ENCODE data around the gene SPTLC1. TPM values are rescaled to one million over a fixed set of nuclear protein-coding genes. Genes with fewer than 3 reads are reported as not detected.
"Not testable (repeated sequence)": the region's sequence is repeated elsewhere in the genome, so short reads cannot be mapped to it uniquely, and the experiment has no call there.

SPTLC1 gene
- total RNA-seq, 4 donors from 2014 or later, result 105 to 115 (median 109) TPM

DNA sequence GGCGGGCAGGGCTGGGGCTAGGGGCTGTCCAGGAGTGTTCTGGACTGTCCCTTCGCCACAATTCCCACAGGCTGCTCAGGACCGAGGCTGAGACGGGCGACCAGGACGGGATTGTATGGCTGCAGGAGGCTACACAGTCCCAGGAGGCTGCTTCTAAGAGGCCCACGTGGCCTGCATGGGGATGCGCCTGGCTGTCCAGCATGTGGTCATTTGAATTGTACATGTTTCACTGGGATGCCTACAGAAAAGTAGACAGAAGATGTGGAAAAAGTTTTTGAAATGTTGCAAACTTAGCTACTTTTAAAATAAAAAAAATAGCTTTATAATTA, 32.6 kb upstream of the SPTLC1 start:
- WGBS, result 82% methylated on average over 8 of the region's 8 CpGs
- Histone ChIP-seq H3K4me1 (peaks cover 32% of the 10 kb centered on the region), H3K27ac (peak overlapping the region; percentile 28), H3K36me3 (no peaks in the 10 kb centered on the region), H3K9me3 (no peaks in the 10 kb centered on the region), H3K27me3 (no peaks in the 10 kb centered on the region), H3K4me3 (no peak overlapping the region)
- no peak for DNase-seq (ENCODE audit: low spot score in 2 of 2)
- TF ChIP-seq, protein P1, sequence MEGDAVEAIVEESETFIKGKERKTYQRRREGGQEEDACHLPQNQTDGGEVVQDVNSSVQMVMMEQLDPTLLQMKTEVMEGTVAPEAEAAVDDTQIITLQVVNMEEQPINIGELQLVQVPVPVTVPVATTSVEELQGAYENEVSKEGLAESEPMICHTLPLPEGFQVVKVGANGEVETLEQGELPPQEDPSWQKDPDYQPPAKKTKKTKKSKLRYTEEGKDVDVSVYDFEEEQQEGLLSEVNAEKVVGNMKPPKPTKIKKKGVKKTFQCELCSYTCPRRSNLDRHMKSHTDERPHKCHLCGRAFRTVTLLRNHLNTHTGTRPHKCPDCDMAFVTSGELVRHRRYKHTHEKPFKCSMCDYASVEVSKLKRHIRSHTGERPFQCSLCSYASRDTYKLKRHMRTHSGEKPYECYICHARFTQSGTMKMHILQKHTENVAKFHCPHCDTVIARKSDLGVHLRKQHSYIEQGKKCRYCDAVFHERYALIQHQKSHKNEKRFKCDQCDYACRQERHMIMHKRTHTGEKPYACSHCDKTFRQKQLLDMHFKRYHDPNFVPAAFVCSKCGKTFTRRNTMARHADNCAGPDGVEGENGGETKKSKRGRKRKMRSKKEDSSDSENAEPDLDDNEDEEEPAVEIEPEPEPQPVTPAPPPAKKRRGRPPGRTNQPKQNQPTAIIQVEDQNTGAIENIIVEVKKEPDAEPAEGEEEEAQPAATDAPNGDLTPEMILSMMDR (IDR thresholded peaks at IDR 0.05), result no peak
- TF ChIP-seq EP300 (IDR thresholded peaks at IDR 0.05) (no peak), POLR2A (IDR thresholded peaks at IDR 0.05) (no peak)

DNA sequence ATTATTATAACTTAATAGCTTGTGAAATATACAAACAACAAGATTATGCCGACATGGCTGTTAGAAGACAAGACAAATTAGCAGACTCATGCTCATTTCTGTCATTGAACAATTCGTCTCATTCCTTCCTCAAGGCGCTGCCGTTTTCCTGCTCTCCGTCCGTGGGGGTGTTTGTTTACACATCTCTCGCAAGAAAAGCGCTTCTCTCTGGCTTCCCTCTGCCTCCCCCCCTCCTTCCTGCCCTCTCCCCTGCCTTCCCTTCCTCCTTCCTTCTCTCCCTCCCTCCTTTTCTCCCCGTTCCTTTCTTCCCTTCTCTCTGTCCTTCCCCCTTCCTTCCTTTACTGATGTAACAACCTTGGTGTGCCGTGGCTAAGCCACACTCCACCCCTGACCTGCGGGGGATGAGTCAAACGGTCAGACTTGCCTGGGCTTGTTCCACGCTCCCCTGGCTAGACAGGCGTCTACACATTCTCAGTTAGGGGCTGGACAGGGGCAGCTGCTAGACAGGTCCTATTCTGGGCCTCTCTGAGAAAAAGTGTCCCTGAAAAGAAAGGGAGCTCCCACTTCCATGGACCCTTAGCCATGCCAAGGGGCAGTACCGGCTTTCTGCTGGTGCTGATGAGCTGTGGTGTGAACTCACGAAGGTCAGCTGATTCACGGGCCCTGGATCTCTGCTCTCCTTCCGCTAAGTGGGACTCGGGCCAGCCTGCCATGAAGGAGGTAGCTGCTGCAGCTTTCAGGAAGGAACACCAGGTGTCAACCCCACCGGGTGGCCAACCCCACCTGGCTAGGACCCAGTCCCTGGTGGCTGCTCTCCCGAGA, 32.0 kb upstream of the SPTLC1 start:
- peak overlapping the region; percentile 31 for H3K4me3 ChIP-seq

DNA sequence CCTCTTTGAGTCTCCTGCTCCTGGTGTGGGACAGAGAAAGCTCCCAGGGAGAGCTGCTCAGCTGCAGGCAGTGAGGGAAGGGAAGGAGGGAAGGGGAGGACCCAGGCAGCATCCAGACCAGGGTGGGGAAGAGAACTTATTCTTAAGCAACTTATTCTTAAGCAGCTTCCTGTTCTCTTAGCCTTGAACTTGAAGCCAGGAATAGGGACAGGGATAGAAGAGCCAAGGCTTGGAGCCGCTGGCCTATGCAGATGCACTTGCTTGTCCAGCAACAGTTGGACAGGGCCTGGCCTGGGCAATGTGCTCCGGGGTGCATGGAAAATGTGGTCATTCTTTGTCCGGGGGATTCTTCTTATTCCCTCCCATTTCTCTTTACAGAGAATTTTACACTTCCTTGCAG, 31.4 kb upstream of the SPTLC1 start:
- Histone ChIP-seq H3K27ac (peak overlapping the region; percentile 15), H3K4me3 (peak overlapping the region; percentile 31), H3K9me3 (no peaks in the 10 kb centered on the region), H3K27me3 (peaks cover under 1% of the 10 kb centered on the region), H3K4me1 (peaks cover 22% of the 10 kb centered on the region), H3K36me3 (no peaks in the 10 kb centered on the region)
- WGBS, result 24% methylated on average over 3 of the region's 3 CpGs
- DNase-seq (ENCODE audit: low spot score in 2 of 2), result no peak
- TF ChIP-seq EP300 (IDR thresholded peaks at IDR 0.05) (no peak), POLR2A (IDR thresholded peaks at IDR 0.05) (no peak), POLR2AphosphoS5 (IDR thresholded peaks at IDR 0.05) (no peak)
- TF ChIP-seq, protein P1 (IDR thresholded peaks at IDR 0.05), result no peak

More for the DNA sequence above, 32.0 kb upstream of the SPTLC1 start:
- no peaks in the 10 kb centered on the region for H3K9me3 ChIP-seq
- TF ChIP-seq POLR2A (IDR thresholded peaks at IDR 0.05) (no peak), POLR2AphosphoS5 (IDR thresholded peaks at IDR 0.05) (no peak), EP300 (IDR thresholded peaks at IDR 0.05) (no peak)
- TF ChIP-seq, protein P1 (IDR thresholded peaks at IDR 0.05), result no peak
- no peak for DNase-seq (ENCODE audit: low spot score in 2 of 2)
- no peaks in the 10 kb centered on the region for H3K27me3 ChIP-seq
- peaks cover 27% of the 10 kb centered on the region for H3K4me1 ChIP-seq
- no peaks in the 10 kb centered on the region for H3K36me3 ChIP-seq
- 13% methylated on average over 16 of the region's 21 CpGs for WGBS
- peak overlapping the region; percentile 28 for H3K27ac ChIP-seq

DNA sequence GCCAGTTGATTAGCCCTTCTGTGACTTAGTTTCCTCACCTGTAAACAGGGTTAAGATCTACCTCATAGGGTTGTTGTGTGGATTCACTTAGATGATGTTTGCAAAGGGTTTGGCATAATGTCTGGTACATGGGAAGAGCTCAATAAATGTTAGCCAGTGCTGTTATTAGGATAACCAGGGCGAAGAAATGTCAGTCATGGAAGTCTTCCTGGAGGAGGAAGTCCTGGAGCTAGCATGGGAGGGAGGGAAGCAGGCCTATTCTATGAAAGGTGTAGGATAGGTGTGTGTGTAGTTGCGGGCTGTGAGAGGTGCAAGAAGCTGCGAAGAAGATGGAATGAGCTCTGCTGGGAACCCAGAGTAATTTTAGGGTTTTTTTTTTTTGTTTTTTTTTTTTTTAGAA, 30.6 kb upstream of the SPTLC1 start:
- not testable (repeated sequence) for DNase-seq (ENCODE audit: low spot score in 2 of 2); H3K27ac ChIP-seq; H3K27me3 ChIP-seq; H3K36me3 ChIP-seq; H3K9me3 ChIP-seq; H3K4me3 ChIP-seq
- H3K4me1 ChIP-seq, result peaks cover 27% of the 10 kb centered on the region
- 92% methylated on average over 3 of the region's 3 CpGs for WGBS

DNA sequence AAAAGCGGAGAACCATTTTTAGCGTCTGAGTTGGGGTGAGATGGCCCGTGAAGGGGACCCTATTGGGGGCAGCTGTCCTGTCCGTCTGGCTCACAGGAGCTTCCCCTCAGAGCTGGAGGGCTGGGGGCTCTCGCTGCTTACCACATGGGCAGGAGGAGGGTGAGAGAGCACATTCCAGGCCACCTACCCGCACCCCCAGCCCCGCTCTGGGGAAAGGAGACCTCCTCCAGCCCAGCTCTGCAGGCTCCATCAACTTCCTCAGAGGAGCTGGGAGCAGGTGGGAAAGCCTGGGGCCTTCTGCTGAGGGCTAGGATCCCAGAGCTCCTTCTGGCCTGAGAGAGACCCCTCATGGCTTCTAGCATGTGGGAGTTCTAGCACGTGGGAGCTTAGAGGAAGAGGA, 27.1 kb upstream of the SPTLC1 start:
- DNase-seq (ENCODE audit: low spot score in 2 of 2), result no peak
- peaks cover 6% of the 10 kb centered on the region for H3K27me3 ChIP-seq
- H3K9me3 ChIP-seq, result no peaks in the 10 kb centered on the region
- H3K4me3 ChIP-seq, result no peak overlapping the region
- H3K4me1 ChIP-seq, result peaks cover 28% of the 10 kb centered on the region
- H3K27ac ChIP-seq, result no peak overlapping the region
- H3K36me3 ChIP-seq, result no peaks in the 10 kb centered on the region
- WGBS, result 68% methylated on average over 4 of the region's 8 CpGs
- TF ChIP-seq EP300 (IDR thresholded peaks at IDR 0.05) (no peak), POLR2AphosphoS5 (IDR thresholded peaks at IDR 0.05) (no peak), POLR2A (IDR thresholded peaks at IDR 0.05) (no peak)
- TF ChIP-seq, protein P1 (IDR thresholded peaks at IDR 0.05), result no peak
